Activated T-cell treated with anti-CD3 and anti-CD28 coated beads, Interleukin-2, amount 50 U/mL, for 4 hours (primary cell): ENCODE measurements around the gene ANK3. TPM values are rescaled to one million over a fixed set of nuclear protein-coding genes. Genes with fewer than 3 reads are reported as not detected.
A peak's percentile ranks its signal among the peaks of the same experiment; 100 is the strongest.

Source experiments
- ATAC-seq, 2 donors: fragments of 200-7000 bp; cut with Tn5 transposase; one replicate each; pipeline ENCODE4 v1.10.0; 2021
- DNase-seq: peaks from one replicate; pipeline ENCODE4 v3.0.0-alpha.2; 2020
- H3K27me3 Mint-ChIP-seq: one replicate; pipeline ENCODE4 v1.8.0; 2021; ENCODE audit warnings: low read depth, mixed read lengths
- H3K36me3 Mint-ChIP-seq: one replicate; pipeline ENCODE4 v1.8.0; 2022; ENCODE audit warnings: mixed read lengths; ENCODE audit not compliant: insufficient read depth
- H3K4me1 Mint-ChIP-seq: one replicate; pipeline ENCODE4 v1.8.0; 2021; ENCODE audit warnings: low read depth, mixed read lengths
- H3K4me3 Mint-ChIP-seq: one replicate; pipeline ENCODE4 v1.8.0; 2021; ENCODE audit warnings: mild to moderate bottlenecking, moderate library complexity, mixed read lengths
- H3K9me3 Mint-ChIP-seq: one replicate; pipeline ENCODE4 v1.8.0; 2021; ENCODE audit warnings: mixed read lengths
- total RNA-seq, 3 donors: library from RNA; stranded (reverse); gene quantifications; one replicate each; pipeline ENCODE4 v1.2.1, GENCODE V29; 2021

ANK3 gene
- total RNA-seq, 3 donors from 2014 or later: 21.4 to 41.1 (median 30.5) TPM

DNA sequence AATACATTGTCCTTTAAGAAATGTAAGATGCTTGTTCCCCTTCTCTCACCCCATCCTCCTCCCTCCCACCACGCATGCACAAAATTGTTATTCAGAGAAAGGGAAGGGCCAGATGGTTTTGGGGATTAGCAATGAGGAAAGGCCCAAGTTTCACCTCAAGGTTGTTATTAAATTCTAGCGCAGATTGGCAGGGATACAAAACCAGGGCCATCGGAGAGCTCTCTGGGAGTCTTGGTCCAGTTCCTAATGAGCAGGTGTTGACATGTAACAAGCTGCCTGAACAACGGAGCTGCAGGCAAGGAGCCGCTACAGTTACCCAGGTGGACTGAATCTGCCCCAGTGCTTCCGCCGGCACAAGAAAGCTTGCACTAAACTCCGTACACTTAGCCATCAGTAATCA, 9.7 kb upstream of the ANK3 start:
- Mint-ChIP-seq H3K36me3 (no peaks in the 10 kb centered on the region), H3K9me3 (no peaks in the 10 kb centered on the region), H3K27me3 (no peaks in the 10 kb centered on the region), H3K4me3 (no peak overlapping the region), H3K4me1 (peaks cover 20% of the 10 kb centered on the region)
- ATAC-seq: no peak
- no peak for DNase-seq

DNA sequence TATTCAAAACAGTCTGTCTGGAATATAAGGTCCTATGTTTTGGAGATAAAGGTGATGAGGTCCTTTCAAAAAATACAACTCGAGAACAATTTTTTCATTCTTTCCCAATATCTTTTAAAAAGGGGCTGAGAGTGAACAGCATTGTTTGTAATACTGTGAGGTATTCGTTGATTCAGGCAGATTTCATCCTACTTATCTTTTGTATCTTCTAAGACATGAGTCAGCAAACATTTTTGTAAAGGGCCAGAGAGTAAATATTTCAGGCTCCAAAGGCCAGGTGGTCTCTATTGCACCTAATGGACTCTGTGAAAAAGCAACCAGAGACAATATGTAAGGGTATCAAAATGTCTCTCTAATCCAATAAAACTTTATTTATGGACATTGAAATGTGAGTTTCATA, 8.1 kb upstream of the ANK3 start:
- Mint-ChIP-seq H3K36me3 (no peaks in the 10 kb centered on the region), H3K9me3 (no peaks in the 10 kb centered on the region), H3K27me3 (no peaks in the 10 kb centered on the region), H3K4me1 (peaks cover 20% of the 10 kb centered on the region), H3K4me3 (no peak overlapping the region)
- no peak for ATAC-seq
- no peak for DNase-seq

DNA sequence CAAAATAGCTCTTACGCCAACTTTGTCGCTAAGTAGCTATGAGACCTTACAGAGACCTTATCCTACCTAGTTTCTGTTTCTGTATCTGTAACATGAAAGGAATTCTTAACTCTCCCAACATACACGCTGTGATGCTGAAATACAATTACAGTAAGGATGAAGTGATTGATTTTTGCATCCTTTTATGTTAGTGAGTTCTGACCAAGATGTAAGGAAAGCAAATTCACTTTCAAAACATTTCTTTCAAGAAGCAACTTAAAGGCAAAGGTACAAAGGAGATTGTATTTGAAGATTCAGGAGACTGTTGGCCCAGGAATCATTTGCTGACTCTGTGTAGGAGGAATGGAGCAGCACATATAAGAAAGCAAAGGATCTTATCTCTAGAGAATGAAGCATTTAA, 7.1 kb upstream of the ANK3 start:
- Mint-ChIP-seq H3K9me3 (no peaks in the 10 kb centered on the region), H3K36me3 (no peaks in the 10 kb centered on the region), H3K4me1 (peaks cover 20% of the 10 kb centered on the region), H3K27me3 (no peaks in the 10 kb centered on the region), H3K4me3 (no peak overlapping the region)
- ATAC-seq (no peak), DNase-seq (no peak)

DNA sequence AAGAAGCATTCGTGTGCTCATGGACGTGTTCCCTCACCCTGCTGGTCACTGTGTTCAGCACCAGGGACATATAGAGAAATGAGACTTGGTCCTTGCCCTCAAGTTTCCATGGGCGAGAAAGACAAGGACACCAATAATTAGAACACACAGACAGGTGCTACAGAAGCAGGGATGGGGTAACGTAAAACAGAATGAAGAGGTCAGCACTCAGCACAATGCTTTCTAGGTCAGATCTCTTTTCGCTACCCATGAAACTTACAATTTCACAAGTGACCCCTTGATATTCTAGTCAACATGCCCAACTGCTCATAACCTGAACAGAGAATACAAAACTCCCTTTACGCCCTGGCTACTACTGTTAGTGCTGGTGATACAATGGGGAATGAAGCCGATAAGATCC, 6.0 kb upstream of the ANK3 start:
- DNase-seq: no peak
- Mint-ChIP-seq H3K27me3 (no peaks in the 10 kb centered on the region), H3K4me3 (no peak overlapping the region), H3K36me3 (no peaks in the 10 kb centered on the region), H3K9me3 (no peaks in the 10 kb centered on the region), H3K4me1 (peaks cover 20% of the 10 kb centered on the region)
- ATAC-seq: no peak

DNA sequence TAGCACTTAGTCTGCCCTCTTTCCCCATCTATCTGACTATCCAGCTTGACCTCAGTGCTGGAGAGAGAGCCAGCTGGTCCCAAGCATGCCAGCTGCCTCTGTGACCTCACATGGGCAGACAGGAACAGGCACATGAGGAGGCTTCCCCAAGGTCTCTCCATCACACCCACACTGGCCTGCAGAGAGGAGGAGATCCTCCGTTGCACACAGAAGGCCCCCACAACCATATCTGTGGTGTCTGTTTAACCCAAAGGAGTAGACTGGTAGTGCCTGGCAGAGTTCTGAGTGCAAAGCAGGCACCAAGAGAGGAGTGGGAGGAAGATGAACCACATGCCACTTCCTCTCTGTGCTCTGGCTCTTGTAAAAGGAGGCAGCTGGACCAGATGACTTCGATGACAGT, 4.8 kb upstream of the ANK3 start:
- DNase-seq (no peak), ATAC-seq (peak in 1 of 2 donors; percentile 78)
- H3K4me1 Mint-ChIP-seq: peaks cover 20% of the 10 kb centered on the region
- no peaks in the 10 kb centered on the region for H3K36me3 Mint-ChIP-seq
- no peaks in the 10 kb centered on the region for H3K9me3 Mint-ChIP-seq
- no peak overlapping the region for H3K4me3 Mint-ChIP-seq
- H3K27me3 Mint-ChIP-seq: no peaks in the 10 kb centered on the region

DNA sequence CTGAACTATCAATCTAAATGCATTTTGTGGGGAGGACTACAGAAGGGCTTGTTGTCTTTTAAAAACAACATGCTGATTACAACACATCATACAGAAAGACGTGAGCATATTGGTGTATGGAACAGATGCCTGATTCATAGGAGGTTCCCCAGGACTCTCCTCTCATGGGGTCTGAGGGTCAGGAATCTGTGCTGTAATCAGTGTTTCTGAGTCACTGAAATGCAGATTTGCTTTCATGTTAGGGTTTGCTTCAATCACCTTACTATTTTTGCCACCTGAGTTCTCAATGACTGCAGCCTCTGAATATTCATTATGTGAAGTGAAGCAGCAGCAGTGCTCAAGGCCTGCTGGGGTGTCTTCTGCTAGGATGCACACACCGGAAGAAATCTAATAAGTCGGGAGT, 550 bp upstream of the ANK3 start:
- no peak for ATAC-seq
- no peak for DNase-seq
- Mint-ChIP-seq H3K36me3 (no peaks in the 10 kb centered on the region), H3K27me3 (no peaks in the 10 kb centered on the region), H3K9me3 (no peaks in the 10 kb centered on the region), H3K4me1 (peaks cover 7% of the 10 kb centered on the region), H3K4me3 (no peak overlapping the region)

DNA sequence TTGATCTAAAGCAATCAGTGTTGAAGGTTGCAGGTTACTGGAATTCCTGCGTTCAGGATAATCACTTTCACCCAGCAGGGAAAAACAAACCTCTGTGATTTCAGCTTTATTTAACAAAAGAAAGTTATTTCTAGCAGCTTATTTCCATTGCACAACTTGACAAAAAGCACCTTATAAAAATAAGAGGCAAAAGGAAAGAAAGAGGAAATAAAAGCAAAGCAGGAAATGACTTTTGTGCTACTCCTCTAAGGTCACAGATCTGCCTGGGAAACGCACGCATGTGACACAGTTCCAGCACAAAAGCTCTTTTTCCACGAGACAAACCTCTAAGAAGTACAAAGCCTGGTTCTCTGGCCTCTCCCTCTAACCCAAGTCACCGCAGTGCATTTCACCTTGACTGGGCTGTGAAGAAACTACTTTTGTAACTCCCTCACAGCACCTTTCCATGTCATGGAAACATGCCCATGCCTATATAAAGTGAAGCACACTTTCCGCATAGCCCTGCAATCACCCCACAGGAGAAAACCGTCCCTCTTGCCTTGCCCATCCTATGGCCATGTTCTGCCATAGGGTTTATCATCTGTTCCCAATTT, 870 bp downstream of the ANK3 start:
- DNase-seq (no peak), ATAC-seq (no peak)
- Mint-ChIP-seq H3K9me3 (no peaks in the 10 kb centered on the region), H3K36me3 (no peaks in the 10 kb centered on the region), H3K4me3 (no peak overlapping the region), H3K27me3 (no peaks in the 10 kb centered on the region), H3K4me1 (peaks cover 7% of the 10 kb centered on the region)

DNA sequence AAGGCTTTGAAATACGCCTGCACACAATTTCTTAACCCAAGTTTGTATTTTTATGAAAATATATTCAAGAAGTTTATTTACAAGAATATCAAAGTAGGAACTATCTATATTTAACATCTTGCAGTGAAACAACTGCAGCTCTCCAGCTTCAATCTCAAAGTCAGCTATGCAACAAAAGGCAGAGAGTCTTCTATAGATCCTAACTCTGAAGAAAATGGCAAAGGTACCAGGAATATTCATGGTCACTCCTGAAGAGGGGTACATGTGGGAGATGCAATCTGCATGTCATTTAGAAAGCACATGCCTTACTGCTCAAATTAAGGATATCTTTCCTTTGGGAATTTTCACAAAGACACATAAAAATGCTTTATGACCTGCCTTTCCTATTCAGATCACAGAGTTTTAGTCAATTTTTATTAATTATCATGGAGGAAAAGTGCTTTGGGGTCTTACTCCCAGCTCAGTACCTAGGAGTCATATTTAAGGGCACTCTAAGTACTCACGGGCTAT, 1.5 kb downstream of the ANK3 start:
- Mint-ChIP-seq H3K4me1 (peaks cover 7% of the 10 kb centered on the region), H3K36me3 (no peaks in the 10 kb centered on the region), H3K9me3 (no peaks in the 10 kb centered on the region), H3K4me3 (no peak overlapping the region), H3K27me3 (no peaks in the 10 kb centered on the region)
- ATAC-seq: no peak
- no peak for DNase-seq

DNA sequence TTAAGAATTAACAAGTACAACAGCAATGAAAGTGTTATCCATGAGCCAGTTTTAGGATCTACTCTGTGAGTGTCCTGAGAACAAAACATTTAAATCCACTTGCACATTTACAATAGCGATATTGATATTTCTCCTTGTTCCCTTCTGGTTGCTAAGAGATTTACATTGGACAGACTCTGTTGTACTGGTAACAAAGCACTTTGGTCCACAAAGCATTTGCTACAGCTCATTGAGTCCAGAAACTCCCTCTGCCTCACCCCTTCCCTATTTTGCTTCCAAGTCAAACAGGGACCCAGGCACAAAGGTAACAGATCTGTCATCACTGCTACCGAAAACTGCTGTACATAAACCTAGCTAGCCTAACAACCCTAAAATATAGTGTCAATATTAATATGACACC, 2.1 kb downstream of the ANK3 start:
- Mint-ChIP-seq H3K4me1 (peaks cover 7% of the 10 kb centered on the region), H3K9me3 (no peaks in the 10 kb centered on the region), H3K4me3 (no peak overlapping the region), H3K36me3 (no peaks in the 10 kb centered on the region), H3K27me3 (no peaks in the 10 kb centered on the region)
- DNase-seq: no peak
- ATAC-seq: no peak

DNA sequence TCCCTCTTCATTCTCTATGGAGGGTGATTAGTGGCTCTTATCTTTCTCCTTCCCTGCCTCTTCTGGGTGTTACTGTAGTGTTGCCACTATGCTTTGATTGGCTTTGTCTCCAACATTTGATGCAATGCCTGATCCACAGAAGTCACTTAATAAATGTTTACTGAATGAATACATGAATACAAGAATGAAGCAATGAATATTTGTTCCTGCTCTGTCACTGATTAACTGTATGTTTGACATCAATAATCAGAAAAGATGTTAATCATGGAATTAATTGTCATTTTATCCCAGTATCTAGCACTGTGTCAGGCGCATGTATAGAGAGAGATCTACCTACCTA, 4.3 kb downstream of the ANK3 start:
- no peaks in the 10 kb centered on the region for H3K9me3 Mint-ChIP-seq
- no peaks in the 10 kb centered on the region for H3K27me3 Mint-ChIP-seq
- ATAC-seq (no peak), DNase-seq (no peak)
- H3K36me3 Mint-ChIP-seq: no peaks in the 10 kb centered on the region
- no peak overlapping the region for H3K4me3 Mint-ChIP-seq
- H3K4me1 Mint-ChIP-seq: peaks cover 7% of the 10 kb centered on the region

DNA sequence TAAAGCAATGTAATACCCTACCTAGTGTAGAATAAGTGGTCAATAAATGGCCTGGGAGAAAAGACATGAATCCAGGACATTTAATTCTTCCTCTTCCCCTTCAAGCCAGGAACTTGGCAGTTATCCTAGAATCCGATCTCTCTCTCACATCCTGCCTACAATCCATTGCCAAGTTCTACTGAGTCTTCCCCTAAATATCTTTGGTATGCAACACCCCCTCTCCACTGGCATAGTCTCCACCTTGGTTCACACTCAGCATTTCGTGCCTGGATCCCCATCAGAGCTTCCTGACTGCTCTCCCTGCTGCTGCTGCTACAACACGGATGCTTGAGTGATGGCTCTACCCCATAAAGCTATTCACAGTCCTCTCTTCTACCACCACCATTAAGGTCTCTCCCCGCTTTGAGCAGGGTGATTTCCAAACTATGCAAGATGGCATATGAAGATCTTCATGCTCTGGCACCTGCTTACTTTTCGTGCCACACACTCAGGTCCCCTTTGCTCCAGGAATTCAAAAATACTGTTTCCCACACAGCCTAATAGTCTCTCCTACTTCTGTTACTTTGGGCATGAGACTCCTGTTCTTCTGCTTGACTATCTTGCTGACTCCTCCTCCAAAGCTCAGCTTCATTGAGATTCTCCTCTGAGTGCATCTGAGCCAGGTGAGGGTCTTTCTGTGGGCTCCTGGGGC, 4.8 kb downstream of the ANK3 start:
- Mint-ChIP-seq H3K9me3 (no peaks in the 10 kb centered on the region), H3K4me3 (no peak overlapping the region), H3K4me1 (peaks cover 7% of the 10 kb centered on the region), H3K36me3 (no peaks in the 10 kb centered on the region), H3K27me3 (no peaks in the 10 kb centered on the region)
- ATAC-seq: no peak
- no peak for DNase-seq

DNA sequence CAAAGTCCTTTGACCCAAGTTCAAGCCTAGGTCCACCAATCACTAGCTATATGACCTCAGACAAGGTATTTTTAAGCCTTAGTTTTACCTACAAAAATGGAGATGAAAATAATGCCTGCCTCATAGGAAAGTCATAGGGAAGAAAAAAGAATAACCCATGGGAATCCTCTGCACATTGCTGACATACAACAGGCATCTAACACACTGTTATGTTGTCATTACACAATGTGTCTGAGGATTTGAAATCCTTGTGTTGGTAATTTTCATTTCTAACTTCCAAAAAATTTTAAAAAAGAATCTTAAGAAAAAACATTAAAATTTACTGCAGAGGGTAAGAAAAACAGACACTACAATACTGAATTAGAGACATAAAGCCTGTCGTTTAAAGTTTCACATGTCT, 5.7 kb downstream of the ANK3 start:
- DNase-seq (no peak), ATAC-seq (no peak)
- H3K4me1 Mint-ChIP-seq: peaks cover 3% of the 10 kb centered on the region
- no peaks in the 10 kb centered on the region for H3K9me3 Mint-ChIP-seq
- no peaks in the 10 kb centered on the region for H3K27me3 Mint-ChIP-seq
- H3K36me3 Mint-ChIP-seq: no peaks in the 10 kb centered on the region
- no peak overlapping the region for H3K4me3 Mint-ChIP-seq

DNA sequence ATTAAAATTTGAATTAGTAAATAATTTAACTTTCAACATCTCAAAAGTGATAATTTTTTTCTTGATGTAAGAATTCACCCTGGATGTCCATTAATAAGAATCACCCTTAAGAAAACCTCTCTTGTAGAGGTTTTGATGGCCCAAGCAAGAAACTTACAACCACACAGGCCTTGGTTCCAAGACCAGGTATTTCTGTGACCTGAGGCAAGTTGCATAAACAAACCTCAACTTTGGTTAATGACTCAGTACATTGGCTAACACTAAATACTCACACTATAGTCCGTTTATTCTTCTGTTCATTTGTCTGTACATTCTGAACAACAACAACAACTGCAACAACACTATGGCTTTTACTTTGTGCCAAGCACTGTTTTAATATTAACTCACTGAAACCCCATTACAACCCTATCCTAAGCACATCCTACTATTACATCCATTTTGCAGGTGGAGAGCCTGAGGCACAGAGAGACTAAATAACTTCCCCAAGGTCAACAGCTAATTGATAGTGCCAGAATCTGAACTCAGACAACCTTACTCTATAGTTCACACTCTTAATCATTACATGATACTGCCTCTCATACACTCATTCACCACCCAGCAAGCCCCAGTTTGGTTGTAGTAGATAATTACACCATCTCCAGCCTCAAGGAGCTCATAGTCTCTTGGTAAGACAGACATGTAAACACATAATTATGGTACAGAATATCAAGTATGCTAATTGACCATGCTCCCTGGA, 6.6 kb downstream of the ANK3 start:
- no peaks in the 10 kb centered on the region for H3K27me3 Mint-ChIP-seq
- ATAC-seq: no peak
- no peaks in the 10 kb centered on the region for H3K9me3 Mint-ChIP-seq
- H3K4me3 Mint-ChIP-seq: no peak overlapping the region
- H3K36me3 Mint-ChIP-seq: peaks cover 1% of the 10 kb centered on the region
- no peaks in the 10 kb centered on the region for H3K4me1 Mint-ChIP-seq
- no peak for DNase-seq

DNA sequence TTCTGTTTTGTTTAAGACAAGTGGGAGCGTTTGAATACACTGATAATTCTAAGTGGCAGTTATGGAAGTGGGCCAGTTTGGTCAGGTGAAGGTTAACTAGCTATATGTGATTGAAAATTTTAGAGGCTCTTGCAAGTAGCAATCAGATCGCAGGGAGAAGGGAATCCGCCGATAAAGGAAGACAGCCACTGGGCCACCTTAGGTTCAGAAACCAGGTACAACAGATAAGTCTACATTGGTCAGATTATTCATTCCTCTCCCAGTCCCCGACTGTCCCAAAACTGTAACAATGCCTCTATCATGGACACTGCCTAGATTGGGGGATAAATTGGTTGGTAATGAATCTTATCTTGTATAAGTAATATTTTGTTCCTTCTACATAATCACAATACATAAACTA, 8.9 kb downstream of the ANK3 start:
- ATAC-seq (no peak), DNase-seq (no peak)
- Mint-ChIP-seq H3K36me3 (peaks cover 5% of the 10 kb centered on the region), H3K4me1 (peaks cover 2% of the 10 kb centered on the region), H3K9me3 (no peaks in the 10 kb centered on the region), H3K4me3 (no peak overlapping the region), H3K27me3 (no peaks in the 10 kb centered on the region)

DNA sequence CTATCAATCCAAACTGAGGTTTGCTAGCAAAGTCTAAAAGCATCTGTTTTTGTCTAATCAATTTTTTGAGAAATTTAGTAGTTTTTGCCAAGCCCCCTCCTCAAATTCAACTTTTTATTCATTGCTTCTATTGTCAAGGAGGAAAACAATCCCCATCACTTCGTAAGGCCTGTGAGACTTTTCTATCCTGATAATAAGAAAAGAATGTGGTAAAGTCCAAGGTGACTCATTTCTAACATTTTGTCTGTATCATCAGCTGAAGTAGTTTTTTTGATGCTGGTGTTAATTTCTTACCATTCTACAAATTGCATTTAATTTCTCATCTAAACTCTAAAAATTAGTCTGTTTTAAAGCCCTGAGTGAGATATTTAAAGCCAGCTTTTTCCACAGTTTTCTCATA, 11.7 kb downstream of the ANK3 start:
- no peak for DNase-seq
- no peak for ATAC-seq
- no peaks in the 10 kb centered on the region for H3K9me3 Mint-ChIP-seq

More for the DNA sequence above, 11.7 kb downstream of the ANK3 start:
- Mint-ChIP-seq H3K4me3 (no peak overlapping the region), H3K36me3 (peaks cover 5% of the 10 kb centered on the region), H3K27me3 (no peaks in the 10 kb centered on the region), H3K4me1 (peaks cover 2% of the 10 kb centered on the region)
